ENCODE data around the gene DIP2C. TPM values are rescaled to one million over a fixed set of nuclear protein-coding genes. Genes with fewer than 3 reads are reported as not detected.

The DIP2C gene
- total and polyA plus RNA-seq, 2 donors from 2014 or later, result 6.2 to 22.6 TPM

GRCh38 chr10:260819-261429, 428.5 kb downstream of the DIP2C start:
- TF ChIP-seq CTCF (IDR thresholded peaks at IDR 0.05; ENCODE audit: borderline replicate concordance, extremely low read depth, insufficient read depth), result no peak
- Histone ChIP-seq H3K27ac (ENCODE audit: low read depth in 2 of 2, low read length in 2 of 2) (no peak overlapping the region), H3K4me3 (ENCODE audit: low read length in 3 of 3) (no peak overlapping the region), H3K4me1 (ENCODE audit: control insufficient read depth in 2 of 3, insufficient read depth in 2 of 3, low read depth in 1 of 3, low read length in 3 of 3) (no peaks in the 10 kb centered on the region), H3K9me3 (ENCODE audit: control insufficient read depth in 2 of 3, insufficient read depth in 1 of 3, low read length in 3 of 3) (no peaks in the 10 kb centered on the region), H3K9ac (ENCODE audit: low read length in 3 of 3) (no peak overlapping the region), H3K36me3 (ENCODE audit: control insufficient read depth in 2 of 3, insufficient read depth in 3 of 3, low read length in 3 of 3) (peaks cover 0 to 3% (median 0%) of the 10 kb centered on the region in 3 donors), H3K27me3 (ENCODE audit: control insufficient read depth, insufficient read depth, low read length) (no peaks in the 10 kb centered on the region)
- FAIRE-seq, result no peak
- no peak for DNase-seq
- intact Hi-C loops (cut with DNase I), result no loop called here

GRCh38 chr10:251982-252582, 437.4 kb downstream of the DIP2C start:
- FAIRE-seq, result no peak
- Histone ChIP-seq H3K27ac (ENCODE audit: low read depth in 2 of 2, low read length in 2 of 2) (no peak overlapping the region), H3K27me3 (ENCODE audit: control insufficient read depth, insufficient read depth, low read length) (no peaks in the 10 kb centered on the region), H3K4me1 (ENCODE audit: control insufficient read depth in 2 of 3, insufficient read depth in 2 of 3, low read depth in 1 of 3, low read length in 3 of 3) (no peaks in the 10 kb centered on the region), H3K4me3 (ENCODE audit: low read length in 3 of 3) (no peak overlapping the region), H3K9me3 (ENCODE audit: control insufficient read depth in 2 of 3, insufficient read depth in 1 of 3, low read length in 3 of 3) (no peaks in the 10 kb centered on the region), H3K36me3 (ENCODE audit: control insufficient read depth in 2 of 3, insufficient read depth in 3 of 3, low read length in 3 of 3) (peaks cover 8 to 52% (median 26%) of the 10 kb centered on the region in 3 donors), H3K9ac (ENCODE audit: low read length in 3 of 3) (no peak overlapping the region)
- no peak for DNase-seq
- intact Hi-C loops (cut with DNase I), result no loop called here
- no peak for TF ChIP-seq CTCF (IDR thresholded peaks at IDR 0.05; ENCODE audit: borderline replicate concordance, extremely low read depth, insufficient read depth)

- peaks cover 10 to 58% (median 29%) of the 10 kb centered on the region in 3 donors for H3K36me3 ChIP-seq (ENCODE audit: control insufficient read depth in 2 of 3, insufficient read depth in 3 of 3, low read length in 3 of 3)
- DNase-seq (no peak), FAIRE-seq (no peak)
- no peak for TF ChIP-seq CTCF (IDR thresholded peaks at IDR 0.05; ENCODE audit: borderline replicate concordance, extremely low read depth, insufficient read depth)
- no peaks in the 10 kb centered on the region for H3K4me1 ChIP-seq (ENCODE audit: control insufficient read depth in 2 of 3, insufficient read depth in 2 of 3, low read depth in 1 of 3, low read length in 3 of 3)
- no peak overlapping the region for H3K27ac ChIP-seq (ENCODE audit: low read depth in 2 of 2, low read length in 2 of 2)
- H3K4me3 ChIP-seq (ENCODE audit: low read length in 3 of 3), result no peak overlapping the region
- H3K9ac ChIP-seq (ENCODE audit: low read length in 3 of 3), result no peak overlapping the region
- intact Hi-C loops (cut with DNase I), result no loop called here
- H3K27me3 ChIP-seq (ENCODE audit: control insufficient read depth, insufficient read depth, low read length), result no peaks in the 10 kb centered on the region
- H3K9me3 ChIP-seq (ENCODE audit: control insufficient read depth in 2 of 3, insufficient read depth in 1 of 3, low read length in 3 of 3), result no peaks in the 10 kb centered on the region
Measured at GRCh38 chr10:248307-248706, 441.2 kb downstream of the DIP2C start.

Measured in kidney (tissue), 14 donors.